Fibroblast of pulmonary artery (primary cell): ENCODE measurements around the gene SULT1A3.
A peak's percentile ranks its signal among the peaks of the same experiment; 100 is the strongest.
"Not testable (repeated sequence)": the region's sequence is repeated elsewhere in the genome, so short reads cannot be mapped to it uniquely, and the experiment has no call there.

Experiments
- DNase-seq: peaks from one replicate; pipeline ENCODE4 v3.0.0-alpha.2; 2010; ENCODE audit warnings: low read depth
- H3K4me3 ChIP-seq: replicated peaks from 2 replicates; pipeline ENCODE4 v1.5.1; 2011; ENCODE audit warnings: low read depth, mild to moderate bottlenecking, control low read depth, low read length, moderate library complexity

SULT1A3 gene

GRCh38 chr16:30194172-30194925 lies 4.7 kb upstream of the SULT1A3 start:
- peak overlapping the region; percentile 47 for H3K4me3 ChIP-seq

DNA sequence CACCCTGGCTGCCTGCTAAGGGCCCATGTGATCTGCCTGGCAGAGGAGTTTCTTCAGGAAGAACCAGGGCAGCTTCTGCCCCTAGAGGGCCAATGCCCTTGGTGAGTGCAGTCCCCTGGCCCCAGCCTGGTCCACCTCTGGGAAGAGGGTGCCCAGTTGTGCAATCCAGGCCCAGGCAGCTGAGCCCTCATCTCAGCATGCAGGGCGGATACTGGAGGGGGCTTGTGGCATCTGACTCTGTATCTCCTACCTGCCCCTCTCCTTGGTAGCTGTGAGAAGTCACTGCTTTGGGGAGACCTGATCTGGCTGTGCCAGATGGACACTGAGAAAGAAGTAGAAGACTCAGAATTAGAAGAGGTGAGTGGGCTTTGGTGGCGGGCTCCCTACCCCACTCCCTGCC lies 2.1 kb upstream of the SULT1A3 start:
- DNase-seq, result not testable (repeated sequence)

More at GRCh38 chr16:30194172-30194925, 4.7 kb upstream of the SULT1A3 start:
- not testable (repeated sequence) for DNase-seq

DNA sequence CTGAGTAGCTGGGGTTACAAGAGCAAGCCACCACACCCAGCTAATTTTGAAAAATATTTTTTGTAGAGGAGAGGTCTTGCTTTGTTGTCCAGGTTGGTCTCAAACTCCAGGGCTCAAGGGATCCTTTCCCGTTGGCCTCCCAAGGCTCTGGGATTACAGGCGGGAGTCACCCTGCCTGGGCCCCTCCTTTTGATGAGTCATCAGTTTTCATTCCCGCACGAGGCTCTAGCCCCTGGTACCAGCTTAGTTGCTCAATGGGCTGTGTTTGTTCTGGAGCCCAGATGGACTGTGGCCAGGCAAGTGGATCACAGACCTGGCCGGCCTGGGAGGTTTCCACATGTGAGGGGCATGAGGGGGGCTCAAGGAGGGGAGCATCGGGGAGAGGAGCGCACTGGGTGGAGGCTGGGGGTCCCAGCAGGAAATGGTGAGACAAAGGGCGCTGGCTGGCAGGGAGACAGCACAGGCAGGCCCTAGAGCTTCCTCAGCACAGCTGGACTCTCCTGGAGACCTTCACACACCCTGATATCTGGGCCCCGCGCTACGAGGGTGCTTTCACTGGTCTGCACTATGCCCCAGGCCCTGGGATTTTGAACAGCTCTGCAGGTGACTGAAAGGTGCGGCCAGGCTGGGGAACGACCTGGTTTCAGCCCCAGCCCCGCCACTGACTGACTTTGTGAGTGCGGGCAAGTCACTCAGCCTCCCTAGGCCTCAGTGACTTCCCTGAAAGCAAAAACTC lies 721 bp downstream of the SULT1A3 start:
- H3K4me3 ChIP-seq, DNase-seq: not testable (repeated sequence)

More for the DNA sequence above, 2.1 kb upstream of the SULT1A3 start:
- H3K4me3 ChIP-seq, result not testable (repeated sequence)

DNA sequence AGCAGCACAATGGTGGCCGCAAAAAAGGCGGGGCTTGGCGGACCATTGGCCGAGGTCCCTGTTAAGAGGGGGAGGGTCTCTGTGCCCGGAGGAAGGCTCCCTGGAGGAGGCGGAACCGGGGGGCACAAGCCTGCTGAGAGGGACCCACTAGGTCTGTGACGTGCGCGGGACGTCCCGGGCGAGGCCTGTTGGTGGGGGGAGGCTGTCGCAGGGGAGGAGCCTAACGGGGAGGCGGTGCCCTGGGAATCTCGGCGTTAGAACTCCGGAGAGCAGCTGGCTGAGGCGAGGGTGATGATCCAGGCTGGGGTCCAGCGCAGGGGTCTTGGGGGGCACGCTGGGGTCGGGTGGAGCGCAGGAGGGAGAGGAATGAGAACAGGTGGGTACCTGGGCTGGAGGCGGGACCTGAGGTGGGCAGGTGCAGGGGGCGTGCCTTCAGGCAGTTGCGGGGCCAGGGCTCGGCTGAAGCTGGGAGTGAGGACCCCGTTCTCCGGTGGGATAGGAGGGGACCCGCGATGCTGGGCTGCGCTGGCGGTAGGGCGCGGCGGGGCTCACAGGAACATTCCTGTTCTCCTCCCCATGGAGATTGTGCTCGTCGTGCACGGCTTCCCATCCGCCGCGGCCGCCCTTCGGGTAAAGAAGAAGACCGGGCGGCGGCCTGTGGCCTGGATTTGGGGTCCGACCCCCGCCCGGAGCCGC lies 6.6 kb downstream of the SULT1A3 start:
- DNase-seq, result not testable (repeated sequence)
- H3K4me3 ChIP-seq, result peak overlapping the region; percentile 35

DNA sequence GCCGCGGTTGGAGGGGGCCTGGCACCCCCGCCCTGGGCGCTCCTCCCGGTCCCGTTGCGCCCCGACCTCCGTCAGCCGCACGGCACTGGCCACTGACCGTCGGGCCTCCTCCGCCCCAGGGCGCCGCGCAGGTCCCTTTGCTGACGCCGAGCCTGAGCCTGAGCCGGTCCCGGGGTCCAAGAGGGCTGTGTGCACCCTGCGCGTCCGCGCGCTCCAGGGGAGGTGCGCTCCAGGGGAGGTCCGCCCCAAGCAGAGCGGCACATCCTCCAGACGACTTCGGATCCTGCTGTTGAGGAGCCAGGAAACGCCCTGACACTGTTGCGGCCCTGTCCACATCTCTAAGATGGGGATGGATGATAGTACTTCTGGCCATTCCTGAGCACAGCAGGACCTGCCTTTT lies 7.2 kb downstream of the SULT1A3 start:
- DNase-seq, result not testable (repeated sequence)
- peak overlapping the region; percentile 35 for H3K4me3 ChIP-seq

DNA sequence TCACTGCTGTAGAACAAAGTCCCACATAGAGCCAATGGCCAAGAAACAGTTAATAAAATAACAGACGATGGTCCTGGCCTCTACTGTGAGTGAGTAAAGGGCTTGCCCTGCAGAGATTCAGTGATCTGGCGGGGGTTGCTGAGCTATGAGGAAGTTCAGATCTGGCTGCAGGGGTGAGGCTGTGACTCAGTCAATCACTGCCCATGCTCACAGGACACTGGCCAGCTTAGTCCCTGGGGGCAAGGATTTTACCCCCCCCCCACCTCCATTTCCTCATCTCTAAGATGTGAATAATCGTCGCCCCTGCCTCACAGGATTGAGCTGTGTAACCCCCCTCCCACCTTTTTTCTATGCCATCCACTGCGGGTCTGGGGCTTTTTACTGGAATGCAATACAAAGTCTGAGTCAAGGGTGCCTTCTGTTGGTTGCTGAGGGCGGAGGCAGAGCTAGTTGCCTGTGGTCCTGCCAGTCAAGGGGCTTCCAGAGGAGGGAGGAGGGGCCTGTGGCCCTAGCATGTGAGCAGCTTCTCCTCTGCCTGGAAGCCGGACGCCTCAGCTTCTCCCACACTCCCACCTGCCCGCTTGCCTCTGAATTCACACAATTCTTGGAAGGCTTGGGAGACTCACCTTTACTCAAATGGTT lies 8.1 kb downstream of the SULT1A3 start:
- not testable (repeated sequence) for H3K4me3 ChIP-seq, DNase-seq

- not testable (repeated sequence) for H3K4me3 ChIP-seq, DNase-seq
These were observed 10.0 kb downstream of the SULT1A3 start for GRCh38 chr16:30209032-30209431.

DNA sequence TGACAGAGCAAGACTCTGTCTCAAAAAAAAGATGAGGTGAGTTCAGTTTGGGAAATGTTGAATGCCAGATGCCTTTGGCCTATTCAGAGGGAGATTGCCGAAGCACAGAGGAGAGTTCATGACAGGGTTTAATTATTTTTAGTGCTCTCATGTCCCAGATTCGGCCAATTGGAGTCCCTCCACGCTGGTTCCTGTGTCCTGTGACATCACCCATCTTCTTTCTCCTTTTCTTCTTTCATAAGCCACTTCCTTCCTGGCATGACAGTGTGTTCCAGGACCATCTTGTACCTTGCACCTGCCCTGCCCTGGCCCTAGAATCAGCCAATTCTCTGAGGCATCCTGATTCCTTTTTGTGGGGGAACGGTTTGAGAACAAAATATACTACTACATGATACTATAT lies 12.4 kb downstream of the SULT1A3 start:
- DNase-seq, H3K4me3 ChIP-seq: not testable (repeated sequence)

DNA sequence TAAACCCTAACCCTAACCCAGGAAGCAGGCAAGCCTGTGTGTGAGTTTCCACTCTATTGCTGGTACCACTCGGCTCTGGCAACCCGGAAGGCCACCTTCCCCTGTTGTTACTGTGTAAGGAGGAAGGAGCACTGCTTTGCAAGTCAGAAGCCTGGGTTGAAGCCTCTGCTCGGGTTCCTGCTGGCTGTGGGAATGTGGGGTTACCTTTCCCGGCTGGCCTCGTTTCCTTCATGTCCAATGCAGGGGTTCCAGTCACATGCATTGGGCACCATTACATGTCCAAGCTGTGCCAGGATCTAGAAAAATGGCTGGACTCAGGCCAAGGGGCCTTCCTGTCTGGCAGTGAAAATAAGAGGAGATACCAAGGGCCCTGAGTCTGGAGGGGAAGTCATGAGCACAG lies 18.0 kb downstream of the SULT1A3 start:
- H3K4me3 ChIP-seq, DNase-seq: not testable (repeated sequence)

DNA sequence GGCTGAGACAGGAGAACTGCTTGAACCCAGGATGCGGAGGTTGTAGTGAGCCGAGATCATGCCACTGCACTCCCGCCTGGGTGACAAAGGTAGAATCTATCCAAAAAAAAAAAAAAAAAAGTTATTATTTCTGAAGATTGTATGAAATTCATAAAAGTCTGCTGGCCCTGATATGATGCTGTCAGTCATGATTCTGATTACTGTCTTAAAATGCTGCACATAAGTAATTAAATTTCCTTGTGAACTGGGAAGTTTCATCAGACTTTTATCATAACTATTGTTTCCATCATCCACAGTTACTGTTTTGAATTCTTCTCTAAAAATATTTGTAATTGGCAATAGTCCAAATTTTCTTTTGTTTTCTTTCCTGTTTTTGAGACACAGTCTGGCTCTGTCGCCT lies 49.3 kb downstream of the SULT1A3 start, which contains the start of gene NPIPB13:
Gene NPIPB13, minus strand, starts transcription at position 101 of the 400 bp plus-strand sequence. CDS start 2,906 bp downstream, outside the sequence.
- H3K4me3 ChIP-seq, DNase-seq: not testable (repeated sequence)
